ENCODE data around the gene KBTBD4.

GRCh38 chr11:47589118-47589517, 10.3 kb upstream of the KBTBD4 start:
- TF ChIP-seq POLR2AphosphoS5 (IDR thresholded peaks at IDR 0.05; ENCODE audit: low read depth, low read length), result no peak
- no peak for TF ChIP-seq POLR2A (IDR thresholded peaks at IDR 0.05; ENCODE audit: low read depth, low read length)

Measured in GM12892 (cell line).